HG02973 (cell line): Measurements from ENCODE around the gene NCBP2L.

Experiments
- ATAC-seq: cut with Tn5 transposase; IDR thresholded peaks from one replicate; pipeline ENCODE4 v1.9.1; 2021; ENCODE audit warnings: moderate library complexity; ENCODE audit not compliant: unreplicated experiment

NCBP2L gene

GRCh38 chrX:107777536-107777832 lies at the start of gene NCBP2L:
Gene NCBP2L (plus strand): TSS chrX:107777733. CDS start chrX:107794221, 16,488 bp downstream.
- no peak for ATAC-seq

- ATAC-seq = no peak
Measured at GRCh38 chrX:107728371-107729099, 49.0 kb upstream of the NCBP2L start.

- ATAC-seq = peak; percentile 85
Measured at GRCh38 chrX:107729558-107730297, 47.8 kb upstream of the NCBP2L start.

- no peak for ATAC-seq
Measured at GRCh38 chrX:107730298-107730655, 47.3 kb upstream of the NCBP2L start.

- no peak for ATAC-seq
Measured at GRCh38 chrX:107730991-107731766, 46.4 kb upstream of the NCBP2L start.

GRCh38 chrX:107731831-107732502 lies 45.6 kb upstream of the NCBP2L start:
- ATAC-seq = no peak

- no peak for ATAC-seq
Measured at GRCh38 chrX:107733686-107734085, 43.8 kb upstream of the NCBP2L start.

- ATAC-seq = no peak
Measured at GRCh38 chrX:107734646-107735045, 42.9 kb upstream of the NCBP2L start.

- ATAC-seq = no peak
Measured at GRCh38 chrX:107736781-107737531, 40.6 kb upstream of the NCBP2L start.

- no peak for ATAC-seq
Measured at GRCh38 chrX:107738272-107738671, 39.3 kb upstream of the NCBP2L start.

GRCh38 chrX:107738768-107739167 lies 38.8 kb upstream of the NCBP2L start:
- no peak for ATAC-seq

- no peak for ATAC-seq
Measured at GRCh38 chrX:107739541-107739940, 38.0 kb upstream of the NCBP2L start.

GRCh38 chrX:107741404-107741790 lies 36.1 kb upstream of the NCBP2L start:
- ATAC-seq = peak; percentile 17

- ATAC-seq = no peak
Measured at GRCh38 chrX:107742700-107743191, 34.8 kb upstream of the NCBP2L start.

- no peak for ATAC-seq
Measured at GRCh38 chrX:107743995-107744394, 33.5 kb upstream of the NCBP2L start.

GRCh38 chrX:107744868-107745267 lies 32.7 kb upstream of the NCBP2L start:
- ATAC-seq = no peak

GRCh38 chrX:107747596-107748161 lies 29.9 kb upstream of the NCBP2L start:
- ATAC-seq = no peak

- no peak for ATAC-seq
Measured at GRCh38 chrX:107748506-107748905, 29.0 kb upstream of the NCBP2L start.

- no peak for ATAC-seq
Measured at GRCh38 chrX:107750263-107750662, 27.3 kb upstream of the NCBP2L start.

GRCh38 chrX:107750861-107751445 lies 26.6 kb upstream of the NCBP2L start:
- ATAC-seq = no peak
